GM18517 (cell line): ENCODE data around the gene APBA2.
"Not testable (repeated sequence)": the region's sequence is repeated elsewhere in the genome, so short reads cannot be mapped to it uniquely, and the experiment has no call there.

Experiments
- ATAC-seq: cut with Tn5 transposase; IDR thresholded peaks from one replicate; pipeline ENCODE4 v1.9.1; 2021; ENCODE audit warnings: mild to moderate bottlenecking, moderate library complexity; ENCODE audit not compliant: unreplicated experiment

The APBA2 gene

DNA sequence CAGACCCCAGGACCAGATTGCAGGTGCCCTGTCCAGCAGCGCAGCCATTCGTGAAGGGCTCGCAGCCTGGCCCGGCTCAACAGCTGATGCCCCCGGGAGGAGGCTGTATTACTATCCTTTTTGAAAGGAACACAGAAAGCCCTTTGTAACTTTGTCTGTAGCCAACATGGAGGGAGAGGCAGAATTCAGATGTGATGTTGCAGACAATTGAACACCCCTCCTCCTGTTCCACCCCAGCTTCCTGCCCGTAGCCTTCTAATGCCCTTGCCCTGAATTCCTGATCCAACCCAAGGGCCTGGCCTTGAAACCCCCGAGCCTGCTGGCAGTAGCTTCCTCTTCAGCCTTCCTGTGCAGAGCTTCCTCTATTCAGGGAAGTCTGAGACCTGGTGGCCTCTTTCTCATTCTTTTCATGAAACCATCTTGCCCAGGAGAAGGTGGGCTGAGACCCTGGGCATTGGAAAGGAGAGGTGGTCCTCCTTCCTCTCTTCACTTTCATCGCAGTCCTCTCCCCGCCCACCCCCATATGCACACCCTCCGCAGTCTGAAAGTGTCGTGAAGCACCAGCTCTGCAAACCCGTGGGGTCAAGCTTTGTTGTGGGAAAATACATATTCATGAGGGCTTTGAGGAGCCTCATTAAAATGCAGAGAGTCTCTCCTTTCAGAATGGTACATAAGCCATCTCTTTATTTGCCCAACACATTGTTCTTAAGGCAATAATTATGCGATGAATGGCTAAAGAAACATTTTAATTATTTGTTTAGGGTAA is 109.2 kb downstream of the APBA2 start:
- ATAC-seq: no peak

DNA sequence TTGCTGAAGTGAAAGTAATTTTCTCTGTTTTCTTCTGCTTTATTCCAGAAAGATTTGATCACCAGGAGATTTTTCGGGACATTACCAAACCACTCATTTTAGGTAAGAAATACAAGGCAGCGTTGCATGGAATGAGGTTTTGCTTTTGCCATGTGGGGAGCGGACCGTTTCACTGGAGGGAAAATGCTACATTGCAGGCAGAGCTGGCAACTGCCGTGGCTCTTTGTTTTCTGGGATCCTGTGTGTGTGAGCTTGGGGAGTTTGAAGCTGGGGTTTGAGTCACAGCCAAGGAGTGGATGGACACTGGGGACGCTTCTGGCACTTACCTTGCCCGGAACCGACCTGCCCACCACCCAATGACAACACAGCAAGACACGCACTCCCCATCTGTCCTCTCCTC is 109.9 kb downstream of the APBA2 start:
- no peak for ATAC-seq

DNA sequence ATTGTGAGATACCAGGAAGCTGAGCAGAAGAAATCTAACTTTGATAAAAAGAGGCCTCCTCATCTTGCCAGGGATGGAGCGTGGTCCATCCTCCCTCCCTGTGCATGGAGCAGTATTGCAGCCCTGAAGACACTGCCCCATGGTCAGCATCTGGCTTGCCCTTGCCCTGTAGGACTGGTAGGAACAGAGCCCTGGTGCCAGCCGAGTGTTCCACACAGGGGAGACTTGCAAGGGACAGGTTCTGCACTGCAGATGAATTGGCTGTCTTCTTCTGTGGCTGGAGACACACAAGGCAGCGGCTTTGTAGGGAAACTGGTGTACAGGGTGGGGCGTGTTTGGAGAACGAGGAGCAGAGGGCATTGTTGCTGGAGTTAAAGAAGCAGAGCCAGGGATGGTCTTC is 110.5 kb downstream of the APBA2 start:
- ATAC-seq: no peak

DNA sequence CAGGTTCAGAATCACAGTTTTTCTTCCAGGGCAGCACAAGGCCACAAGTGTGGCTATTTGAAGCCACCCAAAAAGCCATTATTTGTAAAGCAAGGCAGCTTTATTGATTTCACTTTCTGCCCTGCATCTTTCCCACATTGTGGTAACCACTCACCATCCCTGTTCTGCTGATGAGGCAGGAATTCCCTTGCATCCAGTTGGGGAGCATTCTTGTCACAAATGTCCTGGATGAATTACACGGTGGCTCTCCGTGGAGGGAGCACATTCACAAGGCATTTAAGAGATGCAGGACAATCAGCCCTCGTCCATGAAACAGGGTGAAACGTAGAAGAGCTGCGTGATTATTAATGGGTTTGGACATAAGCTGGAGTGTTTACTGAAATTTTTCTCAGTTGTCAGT is 111.2 kb downstream of the APBA2 start:
- ATAC-seq: no peak

DNA sequence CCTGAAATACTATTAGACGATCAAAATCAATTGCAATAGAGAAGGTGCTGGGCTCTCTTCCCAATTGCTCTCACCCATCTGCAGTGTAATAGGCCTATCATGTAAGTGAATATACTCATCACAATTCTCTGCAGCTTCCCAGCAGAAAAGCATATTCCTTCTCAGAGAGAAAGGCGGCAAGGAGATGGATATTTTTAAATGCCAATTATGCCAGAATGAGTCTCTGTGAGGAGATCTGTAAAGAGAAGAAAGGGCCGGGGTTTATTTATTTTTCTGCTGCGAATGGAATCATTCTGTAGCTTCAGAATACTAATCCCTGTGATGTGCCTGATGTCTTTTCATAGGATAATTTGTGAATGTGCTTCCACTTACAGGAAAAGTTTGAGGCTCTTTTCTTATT is 112.0 kb downstream of the APBA2 start:
- no peak for ATAC-seq

DNA sequence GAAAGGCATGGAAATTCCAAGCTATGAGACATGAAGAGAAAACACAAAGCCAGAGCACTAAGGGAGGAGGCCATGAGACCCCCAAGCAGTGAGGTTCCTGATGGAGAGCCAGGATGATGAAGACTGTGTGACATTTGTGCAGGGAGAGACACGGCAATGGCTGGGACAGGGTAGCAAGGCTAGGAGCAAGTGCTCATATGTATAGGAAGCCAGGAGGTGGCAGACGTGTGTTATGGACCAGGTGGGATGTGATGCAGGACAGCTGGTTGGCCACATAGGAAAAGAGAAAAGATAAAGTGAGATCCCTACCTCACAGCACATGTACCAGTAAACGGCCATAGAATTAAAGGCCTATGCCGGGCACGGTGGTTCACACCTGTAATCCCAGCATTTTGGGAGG is 112.7 kb downstream of the APBA2 start:
- no peak for ATAC-seq

DNA sequence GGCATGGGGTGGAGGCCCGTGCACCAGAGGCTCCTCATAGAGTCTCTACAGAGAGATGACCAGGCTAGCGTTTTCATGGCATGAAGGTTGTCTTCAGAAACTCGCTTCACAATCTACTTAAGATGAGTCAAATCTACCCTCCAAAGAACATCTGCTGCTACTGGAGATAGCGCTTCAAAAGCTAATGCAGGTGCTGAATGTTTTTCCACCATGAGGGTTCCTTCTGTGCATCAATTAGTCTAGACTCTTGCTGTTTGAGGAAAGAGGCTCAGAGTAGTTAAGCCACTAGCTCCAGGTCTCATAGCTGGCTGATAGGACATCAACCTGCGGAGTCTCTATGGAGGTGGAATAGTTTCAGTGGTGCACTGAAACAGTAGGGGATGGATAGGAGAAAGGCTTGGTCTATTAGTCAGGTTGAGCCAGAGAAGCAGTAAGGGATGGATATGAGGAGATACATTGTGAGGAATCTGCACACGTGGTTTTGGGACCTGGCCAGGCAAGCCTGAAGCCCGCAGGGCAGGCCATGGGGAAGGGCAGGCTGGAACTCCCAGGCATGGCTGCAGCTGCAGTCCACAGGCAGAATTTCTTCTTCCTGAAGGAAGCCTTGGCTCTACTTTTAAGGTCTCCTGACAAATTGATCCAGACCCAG is 117.5 kb downstream of the APBA2 start:
- ATAC-seq: no peak

DNA sequence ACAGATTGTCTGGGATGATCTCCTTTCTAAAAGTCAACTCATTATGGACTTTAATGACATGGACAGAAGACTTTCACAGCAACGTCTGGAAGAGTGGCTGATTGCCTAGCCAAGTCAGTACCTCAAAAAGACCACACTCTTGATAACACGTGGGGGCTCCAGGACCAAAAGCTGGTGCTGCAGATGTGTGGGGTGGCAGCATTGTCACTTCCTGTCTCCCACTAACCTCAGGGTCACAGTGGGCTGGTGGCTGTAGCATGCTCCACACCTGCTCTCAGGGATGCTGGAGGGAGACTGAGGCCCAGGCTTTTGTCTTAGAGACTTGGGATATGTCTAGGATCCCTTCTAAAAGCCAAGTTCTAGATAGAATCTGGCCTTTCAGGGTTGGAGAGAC is 118.1 kb downstream of the APBA2 start:
- no peak for ATAC-seq

DNA sequence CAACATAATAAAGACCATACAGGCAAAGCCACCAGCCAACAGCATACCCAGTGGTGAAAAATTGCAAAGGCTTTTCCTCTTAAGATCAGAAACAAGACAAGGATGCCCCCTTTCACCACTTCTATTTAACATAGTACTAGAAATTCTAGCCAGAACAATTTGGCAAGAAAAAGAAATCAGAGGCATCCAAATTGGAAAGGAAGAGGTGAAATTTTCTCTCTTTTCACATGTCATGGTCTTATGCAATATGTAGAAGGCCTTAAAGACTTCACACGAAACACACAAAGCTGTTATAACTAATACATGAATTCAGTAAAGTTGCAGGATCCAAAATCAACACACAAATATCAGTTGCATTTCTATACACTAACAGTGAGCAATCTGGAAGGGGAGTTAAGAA is 120.2 kb downstream of the APBA2 start:
- ATAC-seq: no peak

DNA sequence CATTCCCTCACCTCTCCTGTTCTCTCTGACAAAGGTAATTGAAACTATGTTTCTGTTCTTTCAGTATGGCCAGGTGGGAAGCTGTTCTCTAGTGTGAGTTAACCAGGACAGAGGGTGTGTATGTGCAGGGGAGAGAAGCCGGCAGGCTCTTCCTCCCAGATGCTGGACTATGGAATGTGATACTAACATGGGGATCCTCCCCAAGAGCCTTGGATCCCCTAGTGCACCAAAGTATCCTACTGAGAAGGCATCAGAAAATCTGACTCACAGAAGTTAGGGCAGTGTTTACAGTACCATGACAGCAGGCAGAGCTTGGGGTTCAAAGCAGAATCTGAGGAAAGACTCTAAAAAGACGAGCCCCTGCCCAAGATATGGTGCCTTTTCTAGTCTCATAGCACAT is 123.1 kb downstream of the APBA2 start:
- no peak for ATAC-seq

DNA sequence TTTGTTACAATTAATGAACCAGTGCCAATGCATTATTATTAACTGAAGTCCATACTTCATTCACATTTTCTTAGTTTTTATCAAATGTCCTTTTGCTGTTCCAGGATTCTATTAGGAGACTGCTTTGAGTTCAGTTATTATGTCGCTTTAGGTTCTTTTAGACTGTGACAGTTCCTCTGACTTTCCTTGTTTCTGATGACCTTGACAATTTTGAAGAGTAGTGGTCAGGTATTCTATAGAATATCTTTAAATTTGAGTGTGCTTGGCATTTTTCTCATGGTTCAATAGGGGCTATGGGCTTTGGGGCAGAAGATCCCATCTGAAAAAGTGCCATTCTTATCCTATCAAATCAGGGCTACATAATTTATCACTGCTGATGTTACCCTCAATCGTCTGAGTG is 126.3 kb downstream of the APBA2 start:
- ATAC-seq: no peak

DNA sequence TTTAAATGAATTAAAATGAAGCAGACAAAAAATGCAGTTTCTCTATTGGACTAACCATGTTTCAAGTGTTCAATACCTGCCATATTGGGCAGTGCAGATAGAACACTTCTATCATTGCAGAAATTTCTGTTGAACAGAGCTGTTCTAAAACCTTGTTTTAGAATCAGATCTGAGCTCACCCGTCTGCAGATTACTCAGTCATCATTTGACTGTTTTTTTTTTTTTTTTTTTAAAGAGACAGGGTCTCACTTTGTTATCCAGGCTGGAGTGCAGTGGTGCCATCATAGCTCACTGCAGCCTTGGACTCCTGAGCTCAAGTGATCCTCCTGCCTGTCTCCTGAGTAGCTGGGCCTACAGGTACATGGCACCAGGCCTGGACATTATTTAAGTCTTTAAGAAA is 128.7 kb downstream of the APBA2 start:
- no peak for ATAC-seq

DNA sequence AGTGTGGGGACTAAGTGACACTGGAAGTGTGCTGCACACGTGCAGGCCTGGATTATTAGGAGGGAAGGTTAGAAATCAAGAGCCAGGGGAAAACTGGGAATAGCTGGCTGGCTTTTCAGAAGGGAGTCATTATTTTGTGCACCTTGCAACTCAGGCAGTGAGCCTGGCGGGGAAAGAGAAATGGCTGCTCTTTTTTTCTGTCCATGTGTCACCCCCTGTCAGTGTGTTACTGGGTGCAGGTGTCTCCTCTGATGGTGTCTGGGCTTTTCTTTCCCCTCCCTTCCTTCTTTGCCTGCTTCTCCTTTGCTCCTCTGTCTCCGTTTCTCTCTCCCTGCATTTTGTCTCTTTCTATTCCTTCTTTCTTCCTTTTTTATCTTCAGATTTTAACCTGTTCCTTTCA is 130.7 kb downstream of the APBA2 start:
- no peak for ATAC-seq

DNA sequence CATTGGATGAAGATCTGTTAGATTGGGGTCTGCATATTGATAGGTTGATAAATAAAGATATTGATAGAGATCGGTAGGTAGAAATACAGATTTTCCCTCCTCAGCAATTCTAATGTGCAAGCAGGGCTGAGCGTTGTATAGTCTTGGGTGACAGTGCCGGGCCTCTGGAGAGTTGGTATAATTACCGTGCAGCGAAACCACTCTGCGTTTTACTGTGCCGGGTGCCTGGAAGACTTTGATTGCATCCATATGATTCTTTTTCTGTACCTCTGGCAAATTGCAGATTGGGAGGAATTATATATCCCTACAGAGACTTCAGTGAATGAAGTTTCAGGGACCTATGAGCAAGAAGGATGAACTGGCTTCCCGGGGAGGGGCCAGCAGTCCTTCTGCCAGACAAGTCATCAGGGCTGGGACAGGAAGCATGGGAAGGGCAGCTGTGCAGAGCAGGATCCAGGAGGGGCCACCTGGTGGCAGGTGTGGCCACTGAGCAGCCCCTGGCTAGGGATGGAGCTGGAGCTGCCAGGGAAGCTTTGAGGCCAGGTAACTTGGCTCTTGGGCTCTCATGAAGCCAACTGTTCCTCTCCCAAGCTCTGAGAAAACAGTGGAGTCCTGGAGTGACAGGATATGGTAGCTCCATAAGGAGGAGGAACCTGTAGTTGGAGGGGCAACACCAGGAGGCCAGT is 132.5 kb downstream of the APBA2 start:
- no peak for ATAC-seq

DNA sequence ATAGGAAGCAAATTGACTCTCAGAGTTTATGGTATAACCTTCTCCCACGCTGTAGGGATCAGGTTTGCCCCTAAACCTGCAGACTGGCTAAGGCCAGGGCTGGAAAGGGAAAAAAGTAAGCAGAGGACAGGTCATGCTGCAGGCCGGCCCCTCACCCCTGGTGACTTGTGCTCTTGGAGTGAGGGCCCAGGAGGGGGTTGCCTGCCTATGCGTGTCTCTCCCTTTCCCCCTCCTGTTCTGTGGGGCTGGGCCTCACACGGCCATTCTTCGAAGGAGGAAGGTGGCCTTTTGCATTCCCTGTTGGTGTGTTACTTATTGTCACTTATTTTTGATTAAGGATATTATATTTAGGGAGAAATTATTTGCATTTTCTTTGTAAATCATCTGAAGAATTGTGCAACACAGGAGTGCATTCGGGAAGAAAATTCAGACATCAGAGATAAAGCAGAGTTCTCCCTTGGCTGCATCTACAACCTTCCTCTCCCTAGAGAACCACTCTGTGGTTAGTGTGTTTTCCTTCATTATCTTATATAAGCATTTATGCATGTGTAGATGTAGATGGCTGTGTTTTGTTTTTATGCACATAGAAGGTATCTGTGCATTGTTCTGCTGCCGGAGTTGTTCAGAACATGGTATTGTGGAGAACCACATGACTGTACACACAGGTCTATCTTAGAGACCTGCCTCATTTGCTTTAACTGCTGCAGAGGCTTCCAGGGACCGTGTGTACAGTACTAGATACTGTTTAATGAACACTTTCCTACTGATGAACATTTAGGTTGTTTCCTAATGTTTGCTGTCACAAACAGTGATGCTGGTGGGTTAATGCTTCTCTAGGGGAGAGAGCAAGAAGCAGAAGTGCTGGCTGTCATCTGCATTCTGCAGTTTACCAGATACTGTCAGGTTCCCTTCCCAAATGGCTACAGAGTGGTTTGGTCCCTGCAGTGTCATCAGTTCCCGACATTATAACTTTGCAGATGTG is 133.5 kb downstream of the APBA2 start:
- ATAC-seq: no peak

DNA sequence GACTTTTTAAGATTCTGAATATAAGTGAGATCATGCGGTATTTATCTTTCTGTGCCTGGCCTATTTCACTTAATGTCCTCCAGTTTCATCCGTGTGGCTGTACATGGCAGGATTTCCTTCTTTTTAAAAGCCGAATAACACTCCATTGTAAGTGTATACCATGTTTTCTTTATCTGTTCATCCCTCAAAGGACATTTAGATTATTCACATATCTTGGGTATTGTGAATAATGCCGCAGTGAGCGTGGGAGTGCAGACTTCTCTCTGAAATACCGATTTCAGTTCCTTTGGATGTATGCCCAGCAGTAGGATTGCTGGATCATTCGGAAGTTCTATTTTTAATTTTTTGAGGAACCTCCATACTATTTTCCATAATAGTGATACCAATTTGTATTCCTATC is 136.1 kb downstream of the APBA2 start:
- no peak for ATAC-seq

DNA sequence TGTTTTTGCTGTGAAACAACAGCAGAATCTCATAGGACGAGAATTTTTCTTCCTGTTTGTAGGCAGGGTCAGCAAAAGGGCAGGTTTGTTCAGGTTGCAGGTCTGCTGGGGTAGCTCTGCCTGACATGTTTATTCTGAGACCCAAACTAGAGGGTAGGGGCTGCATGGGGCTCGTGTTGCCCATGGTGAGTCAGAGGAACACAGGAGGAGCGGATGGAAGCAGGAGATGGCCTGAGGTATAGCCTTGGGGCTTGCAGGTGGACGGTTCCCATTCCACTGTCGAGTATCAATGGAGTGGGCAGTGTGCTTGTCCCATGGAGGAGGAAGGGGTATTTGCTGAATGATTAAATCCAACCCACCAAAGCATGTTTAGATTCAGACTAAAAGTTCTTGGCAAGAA is 138.9 kb downstream of the APBA2 start:
- ATAC-seq: no peak

DNA sequence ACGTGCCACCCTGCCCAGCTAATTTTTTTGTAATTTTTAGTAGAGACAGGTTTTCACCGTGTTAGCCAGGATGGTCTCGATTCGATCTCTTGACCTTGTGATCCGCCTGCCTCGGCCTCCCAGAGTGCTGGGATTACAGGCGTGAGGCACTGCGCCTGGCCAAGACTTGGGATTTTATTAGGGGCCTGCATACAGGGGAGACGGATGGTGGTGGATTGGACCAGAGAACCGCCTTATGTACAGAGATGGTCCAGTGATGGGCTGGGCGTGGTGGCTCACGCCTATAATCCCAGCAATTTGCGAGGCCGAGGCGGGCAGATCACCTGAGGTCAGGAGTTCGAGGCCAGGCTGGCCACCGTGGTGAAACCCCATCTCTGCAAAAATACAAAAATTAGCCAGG is 139.6 kb downstream of the APBA2 start:
- not testable (repeated sequence) for ATAC-seq

DNA sequence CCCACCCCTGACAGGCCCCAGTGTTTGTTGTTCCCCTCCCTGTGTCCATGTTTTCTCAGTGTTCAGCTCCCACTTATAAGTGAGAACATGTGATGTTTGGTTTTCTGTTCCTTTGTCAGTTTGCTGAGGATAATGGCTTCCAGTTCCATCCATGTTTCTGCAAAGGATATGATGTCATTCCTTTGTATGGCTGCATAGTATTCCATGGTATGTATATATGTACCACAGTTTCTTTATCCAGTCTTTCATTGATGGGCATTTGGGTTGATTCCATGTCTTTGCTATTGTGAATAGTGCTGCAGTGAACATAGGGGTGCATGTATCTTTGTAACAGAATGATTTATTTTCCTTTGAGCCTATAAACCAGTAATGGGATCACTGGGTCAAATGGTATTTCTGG is 142.4 kb downstream of the APBA2 start:
- not testable (repeated sequence) for ATAC-seq

DNA sequence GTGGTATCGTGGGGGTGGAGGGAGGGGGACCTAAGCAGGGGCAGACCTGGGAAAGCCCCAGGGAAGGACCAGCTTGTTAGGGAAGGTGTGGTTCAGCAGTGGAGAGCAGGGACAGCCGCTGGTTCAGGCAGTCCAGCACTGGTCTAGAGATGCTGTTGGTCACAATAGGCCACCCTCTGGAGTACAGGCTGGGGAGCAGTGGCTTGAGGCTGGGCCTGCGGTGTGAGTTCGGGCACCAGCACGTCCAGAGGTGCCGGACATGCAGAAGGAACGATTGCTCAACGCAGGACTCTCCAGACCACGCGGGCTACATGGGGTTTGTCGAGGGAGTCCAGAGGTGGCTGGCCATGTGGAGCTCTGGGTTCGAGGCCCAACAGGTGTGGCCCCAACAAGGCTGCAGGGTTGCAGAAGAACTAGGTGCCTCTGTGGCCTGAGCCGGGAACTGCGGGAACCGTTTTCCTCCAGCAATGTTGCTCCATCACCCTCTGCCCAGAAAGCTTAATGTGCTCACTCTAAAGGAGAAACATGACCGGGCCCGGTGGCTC is 143.9 kb downstream of the APBA2 start:
- no peak for ATAC-seq
